Left ventricle myocardium inferior (tissue), 1 donor: ENCODE data around the gene MGMT. TPM values are rescaled to one million over a fixed set of nuclear protein-coding genes. Genes with fewer than 3 reads are reported as not detected.

Source experiments
- DNase-seq: peaks from one replicate; pipeline ENCODE4 v3.0.0-alpha.2; 2020
- H3K27ac ChIP-seq: fragments of 200-600 bp; replicated peaks from 2 replicates; pipeline ENCODE4 v1.8.0; 2021
- H3K27me3 ChIP-seq: fragments of 200-600 bp; 2 replicates; pipeline ENCODE4 v1.8.0; 2021; ENCODE audit warnings: low read depth
- H3K36me3 ChIP-seq: fragments of 200-600 bp; 2 replicates; pipeline ENCODE4 v1.8.0; 2021
- H3K4me1 ChIP-seq: fragments of 200-600 bp; 2 replicates; pipeline ENCODE4 v1.8.0; 2021
- H3K4me3 ChIP-seq: fragments of 200-600 bp; 2 replicates; pipeline ENCODE4 v1.8.0; 2021; ENCODE audit warnings: mild to moderate bottlenecking, moderate library complexity
- H3K9me3 ChIP-seq: fragments of 200-600 bp; replicated peaks from 2 replicates; pipeline ENCODE4 v1.8.0; 2021
- intact Hi-C: fragments of 100-400 bp; cut with micrococcal nuclease; formaldehyde crosslinking; loops from one replicate; pipeline ENCODE4 v1.11.0; 2022
- total RNA-seq: library from RNA; stranded (reverse); fragmentation: NEBNext Ultra II Directional; extraction: Animal tissue kit (Norgen Biotek cat#: 25700); gene quantifications from one replicate; pipeline ENCODE4 v1.2.1, GENCODE V29; 2021
- TF ChIP-seq, protein P1 (sequence below): fragments of 200-600 bp; IDR thresholded peaks from 2 replicates; pipeline ENCODE4 v1.8.0; 2021; ENCODE audit warnings: antibody characterized with exemption, mild to moderate bottlenecking, borderline replicate concordance
- donor health status: DM: no; HTN: yes; CAD: no; lungs with severe emphysema.

Gene MGMT
- total RNA-seq, 1 donor from 2014 or later: 15.4 TPM

GRCh38 chr10:129784291-129784690, 317.2 kb downstream of the MGMT start:
- Histone ChIP-seq H3K4me1 (no peaks in the 10 kb centered on the region), H3K4me3 (no peak overlapping the region), H3K9me3 (peaks cover 5% of the 10 kb centered on the region), H3K27ac (no peak overlapping the region), H3K36me3 (no peaks in the 10 kb centered on the region), H3K27me3 (no peaks in the 10 kb centered on the region)
- no peak for DNase-seq
- TF ChIP-seq, protein P1, sequence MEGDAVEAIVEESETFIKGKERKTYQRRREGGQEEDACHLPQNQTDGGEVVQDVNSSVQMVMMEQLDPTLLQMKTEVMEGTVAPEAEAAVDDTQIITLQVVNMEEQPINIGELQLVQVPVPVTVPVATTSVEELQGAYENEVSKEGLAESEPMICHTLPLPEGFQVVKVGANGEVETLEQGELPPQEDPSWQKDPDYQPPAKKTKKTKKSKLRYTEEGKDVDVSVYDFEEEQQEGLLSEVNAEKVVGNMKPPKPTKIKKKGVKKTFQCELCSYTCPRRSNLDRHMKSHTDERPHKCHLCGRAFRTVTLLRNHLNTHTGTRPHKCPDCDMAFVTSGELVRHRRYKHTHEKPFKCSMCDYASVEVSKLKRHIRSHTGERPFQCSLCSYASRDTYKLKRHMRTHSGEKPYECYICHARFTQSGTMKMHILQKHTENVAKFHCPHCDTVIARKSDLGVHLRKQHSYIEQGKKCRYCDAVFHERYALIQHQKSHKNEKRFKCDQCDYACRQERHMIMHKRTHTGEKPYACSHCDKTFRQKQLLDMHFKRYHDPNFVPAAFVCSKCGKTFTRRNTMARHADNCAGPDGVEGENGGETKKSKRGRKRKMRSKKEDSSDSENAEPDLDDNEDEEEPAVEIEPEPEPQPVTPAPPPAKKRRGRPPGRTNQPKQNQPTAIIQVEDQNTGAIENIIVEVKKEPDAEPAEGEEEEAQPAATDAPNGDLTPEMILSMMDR: no peak
- intact Hi-C loops: no loop called here

DNA sequence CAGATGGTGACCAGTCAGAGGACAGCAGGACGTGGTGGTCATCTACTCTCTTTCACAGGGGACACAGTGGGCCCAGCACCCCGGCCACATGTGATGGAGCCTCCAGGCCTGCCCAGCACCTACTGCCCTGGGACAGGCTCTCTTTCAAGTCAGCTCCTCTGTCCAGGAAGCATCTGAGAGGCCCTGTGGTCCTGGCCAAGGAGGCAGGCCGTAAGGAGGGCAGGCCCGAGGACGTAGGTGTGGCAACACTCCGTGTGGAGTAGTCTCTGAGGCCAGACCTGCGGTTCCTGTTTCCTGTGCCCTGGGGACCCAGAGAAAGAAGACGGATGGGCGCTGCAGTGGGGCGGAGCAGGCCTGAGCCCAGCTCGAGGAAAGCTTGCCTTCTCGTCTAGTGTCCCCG, 317.9 kb downstream of the MGMT start:
- peaks cover 11% of the 10 kb centered on the region for H3K9me3 ChIP-seq
- no peak overlapping the region for H3K4me3 ChIP-seq
- no peaks in the 10 kb centered on the region for H3K4me1 ChIP-seq
- no peaks in the 10 kb centered on the region for H3K36me3 ChIP-seq
- H3K27ac ChIP-seq: no peak overlapping the region
- H3K27me3 ChIP-seq: no peaks in the 10 kb centered on the region
- DNase-seq: no peak
- TF ChIP-seq, protein P1: no peak
- intact Hi-C loops: no loop called here

- Histone ChIP-seq H3K36me3 (no peaks in the 10 kb centered on the region), H3K27me3 (no peaks in the 10 kb centered on the region), H3K4me3 (no peak overlapping the region), H3K4me1 (no peaks in the 10 kb centered on the region), H3K9me3 (peaks cover 18% of the 10 kb centered on the region), H3K27ac (no peak overlapping the region)
- intact Hi-C loops: no loop called here
- no peak for DNase-seq
- TF ChIP-seq, protein P1: no peak
Observed at GRCh38 chr10:129785536-129785981, 318.5 kb downstream of the MGMT start.

DNA sequence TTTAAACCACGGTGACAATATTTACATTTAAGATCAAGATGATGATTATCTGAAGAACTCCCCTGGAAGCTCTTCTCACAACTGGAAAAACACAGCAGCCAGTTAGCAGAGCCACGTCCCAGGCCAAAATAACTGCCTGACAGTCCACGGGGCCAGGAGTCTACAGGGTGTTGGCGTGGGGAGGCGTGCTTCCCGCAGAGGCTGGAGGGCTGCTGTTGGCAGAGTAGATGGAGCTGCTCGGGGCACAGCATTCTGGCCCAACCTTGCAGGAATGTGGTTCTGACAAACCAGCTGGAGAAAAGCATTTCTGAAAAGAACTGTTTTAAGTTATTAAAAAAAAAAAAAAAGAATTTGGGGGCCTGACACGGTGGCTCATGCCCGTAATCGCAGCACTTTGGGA, 319.2 kb downstream of the MGMT start:
- peaks cover 22% of the 10 kb centered on the region for H3K9me3 ChIP-seq
- no peaks in the 10 kb centered on the region for H3K4me1 ChIP-seq
- H3K36me3 ChIP-seq: no peaks in the 10 kb centered on the region
- no peak for DNase-seq
- TF ChIP-seq, protein P1: no peak
- no peak overlapping the region for H3K4me3 ChIP-seq
- no peaks in the 10 kb centered on the region for H3K27me3 ChIP-seq
- intact Hi-C loops: no loop called here
- no peak overlapping the region for H3K27ac ChIP-seq

GRCh38 chr10:129787557-129787956, 320.5 kb downstream of the MGMT start:
- Histone ChIP-seq H3K27me3 (no peaks in the 10 kb centered on the region), H3K27ac (no peak overlapping the region), H3K4me1 (no peaks in the 10 kb centered on the region), H3K36me3 (no peaks in the 10 kb centered on the region), H3K9me3 (peaks cover 32% of the 10 kb centered on the region), H3K4me3 (no peak overlapping the region)
- TF ChIP-seq, protein P1: no peak
- DNase-seq: no peak
- intact Hi-C loops: no loop called here

GRCh38 chr10:129788215-129788614, 321.2 kb downstream of the MGMT start:
- Histone ChIP-seq H3K36me3 (no peaks in the 10 kb centered on the region), H3K27ac (no peak overlapping the region), H3K9me3 (peaks cover 37% of the 10 kb centered on the region), H3K27me3 (no peaks in the 10 kb centered on the region), H3K4me1 (no peaks in the 10 kb centered on the region), H3K4me3 (no peak overlapping the region)
- no peak for DNase-seq
- intact Hi-C loops: no loop called here
- TF ChIP-seq, protein P1: no peak
